Stomach (tissue), 4 donors: Measurements from ENCODE around the gene PUS10.
"Not testable (repeated sequence)": the region's sequence is repeated elsewhere in the genome, so short reads cannot be mapped to it uniquely, and the experiment has no call there.

Experiments used
- EP300 ChIP-seq: sonication (generic); formaldehyde crosslinking; IDR thresholded peaks from one replicate; pipeline ENCODE4 v1.6.1; 2017; ENCODE audit warnings: antibody characterized with exemption
- POLR2A ChIP-seq, 4 donors: fragments of 450-650 bp; IDR thresholded peaks; one replicate each; pipeline ENCODE4 v1.6.1; 2016; ENCODE audit warnings: antibody characterized with exemption in 4 of 4, control low read depth in 2 of 4, mild to moderate bottlenecking in 1 of 4, moderate library complexity in 1 of 4
- TF ChIP-seq, protein P1 (sequence below), 7 experiments: fragments of 450-650 bp in 4 of 7; fragments of 200-600 bp in 3 of 7; sonication (generic) in 3 of 7; IDR thresholded peaks; one replicate each; pipeline ENCODE4 v1.5.1; 2016 to 2019; ENCODE audit warnings: antibody characterized with exemption in 7 of 7, control low read depth in 2 of 7, mild to moderate bottlenecking in 1 of 7

- TF ChIP-seq POLR2A (IDR thresholded peaks at IDR 0.05); EP300: not testable (repeated sequence)
- TF ChIP-seq, protein P1, sequence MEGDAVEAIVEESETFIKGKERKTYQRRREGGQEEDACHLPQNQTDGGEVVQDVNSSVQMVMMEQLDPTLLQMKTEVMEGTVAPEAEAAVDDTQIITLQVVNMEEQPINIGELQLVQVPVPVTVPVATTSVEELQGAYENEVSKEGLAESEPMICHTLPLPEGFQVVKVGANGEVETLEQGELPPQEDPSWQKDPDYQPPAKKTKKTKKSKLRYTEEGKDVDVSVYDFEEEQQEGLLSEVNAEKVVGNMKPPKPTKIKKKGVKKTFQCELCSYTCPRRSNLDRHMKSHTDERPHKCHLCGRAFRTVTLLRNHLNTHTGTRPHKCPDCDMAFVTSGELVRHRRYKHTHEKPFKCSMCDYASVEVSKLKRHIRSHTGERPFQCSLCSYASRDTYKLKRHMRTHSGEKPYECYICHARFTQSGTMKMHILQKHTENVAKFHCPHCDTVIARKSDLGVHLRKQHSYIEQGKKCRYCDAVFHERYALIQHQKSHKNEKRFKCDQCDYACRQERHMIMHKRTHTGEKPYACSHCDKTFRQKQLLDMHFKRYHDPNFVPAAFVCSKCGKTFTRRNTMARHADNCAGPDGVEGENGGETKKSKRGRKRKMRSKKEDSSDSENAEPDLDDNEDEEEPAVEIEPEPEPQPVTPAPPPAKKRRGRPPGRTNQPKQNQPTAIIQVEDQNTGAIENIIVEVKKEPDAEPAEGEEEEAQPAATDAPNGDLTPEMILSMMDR (IDR thresholded peaks at IDR 0.05), result not testable (repeated sequence)
These were observed 16.5 kb upstream of the PUS10 start for GRCh38 chr2:61034592-61034991.
